Smooth muscle cell (in vitro differentiated cells): ENCODE measurements around the gene ACTN4. TPM values are rescaled to one million over a fixed set of nuclear protein-coding genes. Genes with fewer than 3 reads are reported as not detected.
A peak's percentile ranks its signal among the peaks of the same experiment; 100 is the strongest.

Source experiments
- DNase-seq: peaks from one replicate; lab custom pipeline; 2025; ENCODE audit not compliant: unreplicated experiment; lab: John Stamatoyannopoulos, UW
- H2AFZ ChIP-seq: fragments of 200-600 bp; sonication (generic); 2 replicates; pipeline ENCODE4 v1.6.0; 2016; ENCODE audit warnings: antibody characterized with exemption, low read depth, mild to moderate bottlenecking
- H3F3A ChIP-seq: fragments of 200-600 bp; sonication (generic); 2 replicates; pipeline ENCODE4 v1.6.0; 2017; ENCODE audit warnings: antibody characterized with exemption, low read depth
- H3K27ac ChIP-seq: fragments of 200-600 bp; sonication (generic); 2 replicates; pipeline ENCODE4 v1.5.1; 2016; ENCODE audit warnings: low read depth, mild to moderate bottlenecking
- H3K27me3 ChIP-seq: fragments of 200-600 bp; sonication (generic); 2 replicates; pipeline ENCODE4 v1.6.1; 2016; ENCODE audit warnings: low read depth, mild to moderate bottlenecking
- H3K36me3 ChIP-seq: fragments of 200-600 bp; sonication (generic); 2 replicates; pipeline ENCODE4 v1.5.1; 2016; ENCODE audit warnings: low read depth
- H3K4me1 ChIP-seq: fragments of 200-600 bp; sonication (generic); 2 replicates; pipeline ENCODE4 v1.5.1; 2016; ENCODE audit warnings: low read depth
- H3K4me2 ChIP-seq: fragments of 200-600 bp; sonication (generic); 2 replicates; pipeline ENCODE4 v1.6.0; 2016; ENCODE audit warnings: mild to moderate bottlenecking
- H3K4me3 ChIP-seq: fragments of 200-600 bp; sonication (generic); 2 replicates; pipeline ENCODE4 v1.5.1; 2016; ENCODE audit warnings: mild to moderate bottlenecking
- H3K79me2 ChIP-seq: fragments of 200-600 bp; sonication (generic); 2 replicates; pipeline ENCODE4 v1.6.0; 2016; ENCODE audit warnings: low read depth, mild to moderate bottlenecking
- H3K9ac ChIP-seq: fragments of 200-600 bp; sonication (generic); 2 replicates; pipeline ENCODE4 v1.6.0; 2016; ENCODE audit warnings: low read depth
- H3K9me3 ChIP-seq: fragments of 200-600 bp; sonication (generic); replicated peaks from 2 replicates; pipeline ENCODE4 v1.5.1; 2016; ENCODE audit warnings: low read depth
- H4K20me1 ChIP-seq: fragments of 200-600 bp; sonication (generic); 2 replicates; pipeline ENCODE4 v1.6.0; 2016; ENCODE audit warnings: low read depth
- CTCF ChIP-seq: fragments of 200-600 bp; sonication (generic); IDR thresholded peaks from 2 replicates; pipeline ENCODE4 v1.5.1; 2017; ENCODE audit warnings: borderline replicate concordance, mild to moderate bottlenecking, antibody characterized with exemption; ENCODE audit not compliant: insufficient read depth, poor library complexity, severe bottlenecking
- WGBS: methylation state at CpG from one replicate; pipeline ENCODE4 v1.1.7; 2016; ENCODE audit warnings: low lambda C conversion rate; 5-methylcytosine and 5-hydroxymethylcytosine counted together
- polyA plus RNA-seq: library from polyadenylated mRNA; unstranded; fragments of >200 nt; fragmentation: Nextera tagmentation; extraction: Ambion mirVana; gene quantifications from 2 replicates; pipeline ENCODE4 v1.2.1, GENCODE V29; 2016
- total RNA-seq: library from RNA; depleted of rRNA; stranded (reverse); fragments of >200 nt; gene quantifications from 2 replicates; pipeline ENCODE4 v1.2.3, GENCODE V29; 2014

Gene ACTN4
- total and polyA plus RNA-seq, 2 experiments from 2014 or later: 53.8 to 311 TPM

DNA sequence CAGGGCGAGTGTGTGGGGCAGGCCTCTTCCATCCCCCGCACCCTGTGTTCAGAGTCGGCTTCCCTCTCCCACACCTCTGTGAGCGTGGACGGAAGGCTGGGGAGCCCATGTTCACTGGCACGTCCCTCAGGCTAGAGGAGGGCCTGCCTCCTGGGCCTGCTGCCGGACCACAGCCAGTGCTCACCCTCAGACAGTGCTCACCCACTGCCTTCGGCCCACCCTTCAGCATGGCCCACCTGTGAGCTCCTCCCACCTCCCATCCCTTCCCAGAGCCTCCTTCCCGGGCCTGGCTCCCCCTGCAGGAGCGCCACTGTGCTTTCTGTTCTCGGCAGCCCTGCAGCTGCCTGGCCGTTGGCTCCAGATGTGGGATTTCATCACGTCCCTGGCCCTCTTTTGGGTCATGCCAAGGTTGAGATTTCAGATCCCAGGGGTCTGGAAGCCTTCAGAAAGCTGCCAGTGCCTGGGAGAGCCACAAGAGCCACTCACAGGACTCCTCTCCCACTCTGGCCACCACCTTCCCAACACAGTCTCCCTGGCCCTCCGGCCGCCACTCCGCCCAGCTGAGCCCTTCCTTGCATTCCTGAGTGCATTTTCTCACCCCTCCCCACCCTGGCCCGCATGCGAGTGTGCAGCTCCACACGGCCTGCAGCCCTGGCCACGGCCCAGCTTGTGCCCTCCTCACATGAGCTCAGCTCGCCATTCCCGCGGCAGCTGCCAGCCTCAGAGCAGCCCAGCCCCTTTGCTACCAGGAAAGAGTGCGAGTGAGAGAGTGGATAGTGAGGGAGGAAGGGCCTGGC lies 71.5 kb downstream of the ACTN4 start:
- H4K20me1 ChIP-seq: peaks cover 35% of the 10 kb centered on the region
- H3K27me3 ChIP-seq: no peaks in the 10 kb centered on the region
- no peak for DNase-seq
- H3K36me3 ChIP-seq: no peaks in the 10 kb centered on the region
- peak; percentile 20 for TF ChIP-seq CTCF
- no peaks in the 10 kb centered on the region for H3K9me3 ChIP-seq
- H2AFZ ChIP-seq: no peak overlapping the region
- 76% methylated on average over 24 of the region's 24 CpGs for WGBS
- no peaks in the 10 kb centered on the region for H3K4me1 ChIP-seq
- no peak overlapping the region for H3K4me3 ChIP-seq
- H3F3A ChIP-seq: peaks cover 6% of the 10 kb centered on the region
- peaks cover 19% of the 10 kb centered on the region for H3K79me2 ChIP-seq
- H3K27ac ChIP-seq: no peak overlapping the region
- H3K4me2 ChIP-seq: no peak overlapping the region
- no peak overlapping the region for H3K9ac ChIP-seq

DNA sequence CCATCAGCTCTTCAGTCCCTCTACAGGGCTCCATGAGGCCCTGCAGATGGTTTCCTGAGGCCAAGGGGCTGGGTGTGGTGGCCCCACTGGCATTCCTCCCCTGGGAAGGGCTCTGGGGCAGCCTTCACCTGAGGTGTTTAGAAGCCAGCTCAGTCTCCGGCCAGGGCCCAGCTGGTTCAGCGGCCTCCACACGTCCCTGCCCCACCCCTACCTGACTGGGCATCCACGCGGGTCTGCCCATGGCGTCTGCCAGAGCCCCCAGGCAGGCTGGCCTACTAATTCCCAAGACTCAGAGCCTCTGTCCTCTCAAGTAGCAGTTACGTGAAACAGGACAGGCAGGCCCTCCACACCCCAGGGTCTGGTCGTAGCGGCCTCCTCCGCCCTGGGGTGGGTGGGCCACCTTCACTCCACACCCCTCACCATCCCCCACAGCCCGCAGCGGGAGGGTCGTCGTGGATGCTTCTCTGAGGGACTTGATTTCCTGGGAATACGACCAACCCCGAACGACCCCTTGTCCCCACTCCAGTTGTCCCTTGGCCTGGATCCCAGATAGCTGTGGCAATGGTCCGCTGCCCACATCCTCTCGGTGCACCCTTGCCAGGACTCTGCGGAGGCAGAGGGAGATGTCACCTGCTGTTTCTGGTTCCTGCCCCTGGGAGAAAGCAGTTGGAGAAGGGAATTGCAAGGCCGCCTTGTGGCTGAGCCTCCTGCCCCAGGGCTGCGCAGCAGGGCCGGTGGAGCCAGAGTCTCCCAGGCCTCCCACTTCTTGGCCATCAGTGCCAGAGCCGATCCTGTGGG lies 72.5 kb downstream of the ACTN4 start:
- no peak for DNase-seq
- Histone ChIP-seq H3K27me3 (no peaks in the 10 kb centered on the region), H2AFZ (no peak overlapping the region), H3K27ac (no peak overlapping the region), H3F3A (peaks cover 6% of the 10 kb centered on the region), H3K9me3 (no peaks in the 10 kb centered on the region), H3K4me2 (no peak overlapping the region), H3K9ac (no peak overlapping the region), H4K20me1 (peaks cover 35% of the 10 kb centered on the region), H3K36me3 (no peaks in the 10 kb centered on the region), H3K4me3 (no peak overlapping the region), H3K4me1 (no peaks in the 10 kb centered on the region), H3K79me2 (peaks cover 19% of the 10 kb centered on the region)
- no peak for TF ChIP-seq CTCF
- WGBS: 95% methylated on average over 21 of the region's 24 CpGs

DNA sequence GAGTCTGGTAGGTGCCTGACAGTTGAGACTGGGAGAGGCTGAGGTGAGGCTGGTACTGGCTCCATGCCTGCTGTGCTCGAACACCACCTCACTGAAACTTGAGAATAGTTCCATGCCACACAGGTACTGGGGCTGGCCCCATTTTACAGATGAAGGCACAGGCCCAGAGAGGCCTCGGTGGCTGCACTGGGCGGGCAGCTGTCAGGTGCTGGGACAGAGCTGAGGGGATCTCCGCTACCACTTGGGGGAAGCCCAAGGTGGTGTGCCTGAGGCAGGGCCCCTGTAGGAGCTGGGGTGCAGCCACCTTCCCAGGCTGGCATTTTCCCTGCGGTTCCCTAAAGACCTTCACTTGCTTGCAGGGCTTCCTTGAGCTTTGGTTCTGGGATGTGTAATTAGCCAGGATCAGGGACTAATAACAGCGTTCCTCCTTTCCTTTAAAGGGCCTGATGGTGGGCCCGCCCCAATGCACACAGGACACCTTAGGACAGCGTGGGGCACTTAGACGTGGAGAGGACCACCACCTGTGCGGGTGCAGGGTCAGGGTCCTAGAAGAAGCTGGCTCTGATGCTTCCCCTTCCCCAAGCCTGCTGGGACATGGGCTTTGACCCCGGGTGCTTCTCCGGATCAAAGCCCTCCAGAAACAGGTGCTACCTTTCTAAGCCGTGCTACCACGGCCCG lies 73.2 kb downstream of the ACTN4 start:
- Histone ChIP-seq H3K9me3 (no peaks in the 10 kb centered on the region), H3K4me3 (no peak overlapping the region), H3K27ac (no peak overlapping the region), H3K79me2 (peaks cover 19% of the 10 kb centered on the region), H3K27me3 (no peaks in the 10 kb centered on the region), H3K36me3 (no peaks in the 10 kb centered on the region), H3F3A (peaks cover 6% of the 10 kb centered on the region), H3K4me2 (no peak overlapping the region), H2AFZ (no peak overlapping the region), H4K20me1 (peaks cover 35% of the 10 kb centered on the region), H3K9ac (no peak overlapping the region), H3K4me1 (no peaks in the 10 kb centered on the region)
- WGBS: 99% methylated on average over 15 of the region's 15 CpGs
- no peak for DNase-seq
- TF ChIP-seq CTCF: no peak
